Fibroblast of lung (primary cell): Measurements from ENCODE around the gene TP53INP2. TPM values are rescaled to one million over a fixed set of nuclear protein-coding genes. Genes with fewer than 3 reads are reported as not detected.

ENCODE experiments used
- DNase-seq, 2 donors: peaks; one replicate each; pipeline versions ENCODE4 v3.0.0 to v3.0.0-alpha.2; 2010; ENCODE audit warnings: low read depth in 2 of 2
- H2AFZ ChIP-seq: 2 replicates; pipeline ENCODE4 v1.5.1; 2012; ENCODE audit warnings: low read length, control low read depth, inconsistent platforms
- H3K27ac ChIP-seq: 2 replicates; pipeline ENCODE4 v1.5.1; 2011; ENCODE audit warnings: low read length, control low read depth; ENCODE audit not compliant: insufficient read depth
- H3K27me3 ChIP-seq: 2 replicates; pipeline ENCODE4 v1.5.1; 2011; ENCODE audit warnings: mild to moderate bottlenecking, low read length; ENCODE audit not compliant: control insufficient read depth, insufficient read depth
- H3K36me3 ChIP-seq: 2 replicates; pipeline ENCODE4 v1.5.1; 2011; ENCODE audit warnings: low read length; ENCODE audit not compliant: control insufficient read depth, insufficient read depth
- H3K4me1 ChIP-seq: 2 replicates; pipeline ENCODE4 v1.5.1; 2011; ENCODE audit warnings: low read length; ENCODE audit not compliant: control insufficient read depth, insufficient read depth; ENCODE audit errors: extremely low read depth
- H3K4me2 ChIP-seq: 2 replicates; pipeline ENCODE4 v1.5.1; 2011; ENCODE audit warnings: low read length, control low read depth; ENCODE audit not compliant: insufficient read depth; ENCODE audit errors: extremely low read depth
- H3K4me3 ChIP-seq, 4 experiments: fragments of 200-600 bp in 1 of 4; sonication (generic) in 1 of 4; replicated peaks in 1 of 4; 2 replicates each; pipeline ENCODE4 v1.5.1; 2011 to 2016; ENCODE audit warnings: low read length in 4 of 4, low read depth in 3 of 4, mild to moderate bottlenecking in 3 of 4, control low read depth in 2 of 4, inconsistent platforms in 1 of 4, mixed read lengths in 1 of 4; ENCODE audit not compliant: insufficient read depth in 1 of 4; ENCODE audit errors: control extremely low read depth in 1 of 4
- H3K79me2 ChIP-seq: 2 replicates; pipeline ENCODE4 v1.5.1; 2012; ENCODE audit warnings: mild to moderate bottlenecking, low read length, inconsistent platforms; ENCODE audit not compliant: control insufficient read depth, insufficient read depth
- H3K9ac ChIP-seq: 2 replicates; pipeline ENCODE4 v1.5.1; 2011; ENCODE audit warnings: mild to moderate bottlenecking, low read length, control low read depth; ENCODE audit not compliant: insufficient read depth
- H3K9me3 ChIP-seq: 2 replicates; pipeline ENCODE4 v1.5.1; 2012; ENCODE audit warnings: low read depth, low read length; ENCODE audit not compliant: control insufficient read depth, insufficient read depth
- H4K20me1 ChIP-seq: 2 replicates; pipeline ENCODE4 v1.5.1; 2011; ENCODE audit warnings: low read length; ENCODE audit not compliant: control insufficient read depth, insufficient read depth; ENCODE audit errors: extremely low read depth
- CTCF ChIP-seq, 2 donors: IDR thresholded peaks in 1 of 2; conservative IDR thresholded peaks in 1 of 2; 1 replicate in 1 of 2; 2 replicates in 1 of 2; pipeline ENCODE4 v1.5.1; 2011 to 2012; ENCODE audit warnings: low read length in 2 of 2, control low read depth in 1 of 2, inconsistent platforms in 1 of 2, low read depth in 1 of 2, mild to moderate bottlenecking in 1 of 2
- EZH2 ChIP-seq: IDR thresholded peaks from 2 replicates; pipeline ENCODE4 v1.5.1; 2012; ENCODE audit warnings: low read length, control low read depth, mild to moderate bottlenecking; ENCODE audit errors: missing control alignments
- polyA plus RNA-seq, 2 donors: library from polyadenylated mRNA; depleted of rRNA in 1 of 2; stranded (reverse) in 1 of 2; unstranded in 1 of 2; fragments of >200 nt; gene quantifications; 2 replicates each; pipeline ENCODE4 v1.2.1, GENCODE V29; 2011 to 2012; ENCODE audit warnings: missing spikeins in 1 of 2
- total RNA-seq: library from RNA; depleted of rRNA; stranded (reverse); fragments of >200 nt; gene quantifications from 2 replicates; pipeline ENCODE4 v1.2.1, GENCODE V29; 2014

The TP53INP2 gene
- total and polyA plus RNA-seq, 2 donors (not counting 1 experiment from before 2014, with no cell fraction given): 6.4 to 9.8 TPM

- Histone ChIP-seq H3K9me3 (no peaks in the 10 kb centered on the region), H4K20me1 (no peaks in the 10 kb centered on the region), H3K9ac (no peak overlapping the region), H3K27me3 (no peaks in the 10 kb centered on the region), H3K27ac (no peak overlapping the region), H3K4me2 (no peak overlapping the region), H3K4me3 (no peak overlapping the region), H3K36me3 (peaks cover 2% of the 10 kb centered on the region), H2AFZ (no peak overlapping the region), H3K79me2 (peaks cover 1% of the 10 kb centered on the region), H3K4me1 (peaks cover 18% of the 10 kb centered on the region)
- no peak for DNase-seq
- no peak for TF ChIP-seq EZH2
Measured at GRCh38 chr20:34706302-34706875, 2.2 kb downstream of the TP53INP2 start.

- no peak overlapping the region for H3K4me3 ChIP-seq
- TF ChIP-seq CTCF (conservative IDR thresholded peaks at IDR 0.05 in 1 of 2, IDR thresholded peaks at IDR 0.05 in 1 of 2; ENCODE audit: low read depth in 1 of 2, low read length in 2 of 2) (no peak), EZH2 (no peak)
- H4K20me1 ChIP-seq: no peaks in the 10 kb centered on the region
- H3K9ac ChIP-seq: no peak overlapping the region
- no peak overlapping the region for H3K4me2 ChIP-seq
- H2AFZ ChIP-seq: no peak overlapping the region
- peaks cover 18% of the 10 kb centered on the region for H3K4me1 ChIP-seq
- peaks cover 2% of the 10 kb centered on the region for H3K36me3 ChIP-seq
- no peak overlapping the region for H3K27ac ChIP-seq
- H3K27me3 ChIP-seq: no peaks in the 10 kb centered on the region
- H3K9me3 ChIP-seq: no peaks in the 10 kb centered on the region
- peaks cover 1% of the 10 kb centered on the region for H3K79me2 ChIP-seq
- DNase-seq: no peak
Measured at GRCh38 chr20:34706912-34707784, 3.0 kb downstream of the TP53INP2 start.

GRCh38 chr20:34708621-34709043 is 4.5 kb downstream of the TP53INP2 start:
- peak overlapping the region; percentile 44 to 64 (median 46) for H3K4me3 ChIP-seq
- peaks cover 1% of the 10 kb centered on the region for H3K79me2 ChIP-seq
- peaks cover 6% of the 10 kb centered on the region for H3K36me3 ChIP-seq
- H3K27ac ChIP-seq: peak overlapping the region; percentile 78
- no peaks in the 10 kb centered on the region for H3K27me3 ChIP-seq
- H3K9ac ChIP-seq: peak overlapping the region; percentile 74
- H2AFZ ChIP-seq: no peak overlapping the region
- H3K4me1 ChIP-seq: peaks cover 25% of the 10 kb centered on the region
- no peaks in the 10 kb centered on the region for H4K20me1 ChIP-seq
- H3K9me3 ChIP-seq: no peaks in the 10 kb centered on the region
- peak overlapping the region; percentile 77 for H3K4me2 ChIP-seq
- peak; percentile 12 to 46 for DNase-seq
- TF ChIP-seq EZH2: no peak
- TF ChIP-seq CTCF (conservative IDR thresholded peaks at IDR 0.05 in 1 of 2, IDR thresholded peaks at IDR 0.05 in 1 of 2; ENCODE audit: low read depth in 1 of 2, low read length in 2 of 2): peak; percentile 43 to 54
